ENCODE measurements around the gene NKX2-4.

DNA sequence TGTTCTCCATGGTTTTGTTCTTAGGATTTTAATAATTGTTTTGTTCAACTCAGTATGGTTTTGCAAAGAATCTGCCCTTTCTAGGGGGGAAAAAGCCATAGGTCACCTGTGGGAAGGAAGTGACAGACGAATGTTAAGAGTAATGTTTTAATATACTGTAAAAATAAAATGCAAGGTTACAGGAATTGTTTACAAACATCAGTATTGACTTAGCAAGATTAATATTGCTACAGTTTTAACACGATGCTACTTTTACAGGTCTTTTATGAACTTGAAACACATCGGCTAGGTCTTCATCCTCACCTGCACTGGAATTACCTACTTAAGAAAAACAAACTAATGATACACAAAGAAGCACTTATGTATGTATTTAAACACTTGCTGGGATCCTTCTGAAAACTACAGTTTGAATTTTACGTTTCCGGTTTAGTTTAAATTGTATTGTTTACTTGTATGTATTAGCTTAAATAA, 1.7 kb upstream of the NKX2-4 start:
- TF ChIP-seq, protein P1, sequence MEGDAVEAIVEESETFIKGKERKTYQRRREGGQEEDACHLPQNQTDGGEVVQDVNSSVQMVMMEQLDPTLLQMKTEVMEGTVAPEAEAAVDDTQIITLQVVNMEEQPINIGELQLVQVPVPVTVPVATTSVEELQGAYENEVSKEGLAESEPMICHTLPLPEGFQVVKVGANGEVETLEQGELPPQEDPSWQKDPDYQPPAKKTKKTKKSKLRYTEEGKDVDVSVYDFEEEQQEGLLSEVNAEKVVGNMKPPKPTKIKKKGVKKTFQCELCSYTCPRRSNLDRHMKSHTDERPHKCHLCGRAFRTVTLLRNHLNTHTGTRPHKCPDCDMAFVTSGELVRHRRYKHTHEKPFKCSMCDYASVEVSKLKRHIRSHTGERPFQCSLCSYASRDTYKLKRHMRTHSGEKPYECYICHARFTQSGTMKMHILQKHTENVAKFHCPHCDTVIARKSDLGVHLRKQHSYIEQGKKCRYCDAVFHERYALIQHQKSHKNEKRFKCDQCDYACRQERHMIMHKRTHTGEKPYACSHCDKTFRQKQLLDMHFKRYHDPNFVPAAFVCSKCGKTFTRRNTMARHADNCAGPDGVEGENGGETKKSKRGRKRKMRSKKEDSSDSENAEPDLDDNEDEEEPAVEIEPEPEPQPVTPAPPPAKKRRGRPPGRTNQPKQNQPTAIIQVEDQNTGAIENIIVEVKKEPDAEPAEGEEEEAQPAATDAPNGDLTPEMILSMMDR (IDR thresholded peaks at IDR 0.05; ENCODE audit: insufficient read depth, low read depth, low read length) = no peak
- TF ChIP-seq EZH2 (IDR thresholded peaks at IDR 0.05; ENCODE audit: insufficient read depth, low read length) = no peak

Measured in astrocyte (in vitro differentiated cells and primary cell).